Measurements from ENCODE around the gene CTNND2.

CTNND2 gene

DNA sequence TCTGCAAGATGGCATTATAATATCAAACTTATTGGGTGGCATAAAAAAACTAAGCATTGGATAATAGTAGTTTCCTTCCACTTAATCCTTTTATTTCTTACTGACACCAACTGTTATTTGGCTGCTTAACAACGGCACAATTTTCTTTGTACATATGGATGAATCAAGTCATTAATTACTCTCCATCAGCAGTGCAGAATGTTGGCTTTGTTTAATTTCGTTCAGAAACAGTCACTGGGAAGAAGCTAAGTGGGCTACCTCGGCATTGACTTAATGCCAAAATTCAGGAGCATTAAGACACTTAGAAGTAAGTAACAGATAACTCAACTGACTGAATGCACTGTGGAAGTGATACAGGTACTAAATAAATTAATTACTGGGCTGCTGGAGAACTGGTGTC lies 460.4 kb downstream of the CTNND2 start:
- DNase-seq (ENCODE audit: insufficient read length, low spot score) (no peak), FAIRE-seq (no peak)
- TF ChIP-seq, protein P1, sequence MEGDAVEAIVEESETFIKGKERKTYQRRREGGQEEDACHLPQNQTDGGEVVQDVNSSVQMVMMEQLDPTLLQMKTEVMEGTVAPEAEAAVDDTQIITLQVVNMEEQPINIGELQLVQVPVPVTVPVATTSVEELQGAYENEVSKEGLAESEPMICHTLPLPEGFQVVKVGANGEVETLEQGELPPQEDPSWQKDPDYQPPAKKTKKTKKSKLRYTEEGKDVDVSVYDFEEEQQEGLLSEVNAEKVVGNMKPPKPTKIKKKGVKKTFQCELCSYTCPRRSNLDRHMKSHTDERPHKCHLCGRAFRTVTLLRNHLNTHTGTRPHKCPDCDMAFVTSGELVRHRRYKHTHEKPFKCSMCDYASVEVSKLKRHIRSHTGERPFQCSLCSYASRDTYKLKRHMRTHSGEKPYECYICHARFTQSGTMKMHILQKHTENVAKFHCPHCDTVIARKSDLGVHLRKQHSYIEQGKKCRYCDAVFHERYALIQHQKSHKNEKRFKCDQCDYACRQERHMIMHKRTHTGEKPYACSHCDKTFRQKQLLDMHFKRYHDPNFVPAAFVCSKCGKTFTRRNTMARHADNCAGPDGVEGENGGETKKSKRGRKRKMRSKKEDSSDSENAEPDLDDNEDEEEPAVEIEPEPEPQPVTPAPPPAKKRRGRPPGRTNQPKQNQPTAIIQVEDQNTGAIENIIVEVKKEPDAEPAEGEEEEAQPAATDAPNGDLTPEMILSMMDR (IDR thresholded peaks at IDR 0.05; ENCODE audit: insufficient read depth, missing control alignments) = no peak

DNA sequence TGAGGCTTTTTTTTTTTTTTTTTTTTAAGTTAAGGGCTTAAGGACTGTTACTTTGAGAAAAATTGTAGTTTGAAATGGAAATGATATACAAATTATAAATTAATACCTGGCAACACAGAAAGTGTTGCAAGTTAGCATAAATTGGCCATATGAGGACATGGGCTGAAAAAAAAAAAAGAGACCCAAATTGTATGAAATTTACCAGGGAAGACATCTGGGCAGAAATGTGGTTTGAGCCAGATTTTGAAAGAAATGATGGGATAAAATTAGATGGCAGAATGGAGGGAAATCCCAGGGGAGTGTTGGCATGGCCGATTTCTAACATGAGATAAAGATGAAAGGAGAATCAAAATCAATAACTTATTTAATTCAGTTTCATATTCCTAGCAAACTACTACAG lies 472.1 kb downstream of the CTNND2 start:
- FAIRE-seq (no peak), DNase-seq (ENCODE audit: insufficient read length, low spot score) (no peak)
- TF ChIP-seq, protein P1 (IDR thresholded peaks at IDR 0.05; ENCODE audit: insufficient read depth, missing control alignments) = no peak

DNA sequence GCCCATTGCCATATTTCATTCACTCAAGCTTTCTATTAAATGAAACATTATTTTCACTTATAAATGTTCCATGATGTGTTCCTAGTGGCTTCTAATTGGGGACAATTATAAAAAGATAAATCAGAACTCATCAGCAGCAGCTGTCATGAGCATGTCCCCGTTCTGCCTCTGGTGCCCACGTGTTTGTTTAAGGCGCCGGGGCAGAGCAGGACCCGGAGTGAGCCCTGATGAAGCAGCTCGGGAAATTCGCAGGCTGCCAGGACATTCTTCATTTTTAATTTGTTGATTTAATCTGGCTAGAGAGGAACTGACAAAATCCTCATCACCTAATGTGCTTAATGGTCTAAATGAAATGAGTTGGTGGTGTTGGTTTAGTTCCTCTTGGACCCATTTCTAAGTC lies 475.0 kb downstream of the CTNND2 start:
- no peak for FAIRE-seq
- TF ChIP-seq, protein P1 (IDR thresholded peaks at IDR 0.05; ENCODE audit: insufficient read depth, missing control alignments) = no peak

DNA sequence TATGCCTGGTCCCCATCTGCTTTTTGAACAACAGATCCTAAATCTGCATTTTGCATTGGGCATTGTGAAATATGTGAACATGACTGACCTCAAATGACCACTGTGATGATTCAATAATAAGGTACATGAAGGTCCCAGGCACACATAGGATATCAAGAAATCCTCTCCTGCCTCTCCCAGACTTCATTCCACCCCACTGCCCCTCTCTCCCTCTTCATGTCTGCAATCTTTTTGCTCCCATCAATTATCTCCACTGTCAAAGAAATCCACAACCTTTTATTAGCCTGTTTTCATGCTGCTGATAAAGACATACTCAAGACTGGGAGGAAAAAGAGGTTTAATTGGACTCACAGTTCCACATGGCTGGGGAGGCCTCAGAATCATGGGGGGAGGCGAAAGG lies 476.7 kb downstream of the CTNND2 start:
- no peak for DNase-seq (ENCODE audit: insufficient read length, low spot score)
- FAIRE-seq = no peak
- TF ChIP-seq, protein P1 (IDR thresholded peaks at IDR 0.05; ENCODE audit: insufficient read depth, missing control alignments) = no peak

More for the DNA sequence above, 475.0 kb downstream of the CTNND2 start:
- DNase-seq (ENCODE audit: insufficient read length, low spot score) = no peak

GRCh38 chr5:11426442-11426841 lies 477.8 kb downstream of the CTNND2 start:
- TF ChIP-seq, protein P1 (IDR thresholded peaks at IDR 0.05; ENCODE audit: insufficient read depth, missing control alignments) = no peak
- DNase-seq (ENCODE audit: insufficient read length, low spot score) (no peak), FAIRE-seq (no peak)

DNA sequence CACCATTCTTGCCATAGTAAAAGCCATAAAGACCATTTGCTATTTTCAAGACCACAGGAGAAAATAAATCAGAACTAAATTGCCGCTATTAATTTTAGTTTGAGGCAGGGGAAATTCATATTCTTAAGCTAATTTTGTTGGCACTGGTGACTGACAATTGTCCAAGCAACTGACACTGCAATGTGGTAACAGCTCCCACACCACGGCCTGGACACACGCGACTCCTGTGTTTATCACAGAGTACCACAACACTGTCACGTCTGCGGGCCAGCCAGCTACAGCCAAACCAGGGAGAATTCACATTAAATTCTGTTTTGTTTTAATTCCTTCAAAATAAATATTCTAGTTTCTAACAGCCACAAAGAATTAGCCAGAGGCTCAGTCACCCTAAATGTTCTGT lies 481.9 kb downstream of the CTNND2 start:
- no peak for FAIRE-seq
- TF ChIP-seq, protein P1 (IDR thresholded peaks at IDR 0.05; ENCODE audit: insufficient read depth, missing control alignments) = no peak

GRCh38 chr5:11420969-11421368 lies 483.3 kb downstream of the CTNND2 start:
- DNase-seq (ENCODE audit: insufficient read length, low spot score) (no peak), FAIRE-seq (no peak)
- TF ChIP-seq, protein P1 (IDR thresholded peaks at IDR 0.05; ENCODE audit: insufficient read depth, missing control alignments) = no peak

More for the DNA sequence above, 481.9 kb downstream of the CTNND2 start:
- no peak for DNase-seq (ENCODE audit: insufficient read length, low spot score)

Data from D721Med (cell line).